MCF 10A (cell line): ENCODE data around the gene ABCG1. TPM values are rescaled to one million over a fixed set of nuclear protein-coding genes. Genes with fewer than 3 reads are reported as not detected.

Experiments
- BruUV-seq: library from RNA; stranded (reverse); fragments of 400-500 nt; replicated peaks from 2 replicates; lab custom pipeline; 2021; lab: Mats Ljungman, UMichigan
- CTCF ChIA-PET: fragments of 300-600 bp; sonication (Branson Sonifier 250); formaldehyde crosslinking; extraction: SDS; loops from one replicate; lab custom pipeline; 2021; ENCODE audit warnings: antibody characterized with exemption, inconsistent platforms; lab: Yijun Ruan, JAX
- POLR2A ChIA-PET: fragments of 300-600, 350-650 bp; sonication (Branson Sonifier 250); formaldehyde crosslinking; extraction: SDS; loops from one replicate; lab custom pipeline; 2020; ENCODE audit warnings: antibody characterized with exemption, inconsistent platforms; lab: Yijun Ruan, JAX
- DNase-seq: peaks from one replicate; pipeline ENCODE4 v3.0.0-alpha.2; 2018; ENCODE audit not compliant: unreplicated experiment
- H3K27ac Mint-ChIP-seq: one replicate; pipeline ENCODE4 v1.8.0; 2022; ENCODE audit warnings: mild to moderate bottlenecking, low read depth, mixed read lengths; ENCODE audit not compliant: unreplicated experiment
- H3K27me3 Mint-ChIP-seq: one replicate; pipeline ENCODE4 v1.8.0; 2022; ENCODE audit warnings: mixed read lengths; ENCODE audit not compliant: insufficient read depth, unreplicated experiment
- H3K36me3 Mint-ChIP-seq: one replicate; pipeline ENCODE4 v1.8.0; 2022; ENCODE audit warnings: mild to moderate bottlenecking, moderate library complexity, mixed read lengths; ENCODE audit not compliant: insufficient read depth, unreplicated experiment
- H3K4me1 Mint-ChIP-seq: one replicate; pipeline ENCODE4 v1.8.0; 2022; ENCODE audit warnings: mixed read lengths; ENCODE audit not compliant: insufficient read depth, unreplicated experiment
- H3K4me3 Mint-ChIP-seq: one replicate; pipeline ENCODE4 v1.8.0; 2022; ENCODE audit warnings: mild to moderate bottlenecking, moderate library complexity, mixed read lengths; ENCODE audit not compliant: unreplicated experiment
- H3K9me3 Mint-ChIP-seq: one replicate; pipeline ENCODE4 v1.8.0; 2022; ENCODE audit warnings: mixed read lengths; ENCODE audit not compliant: unreplicated experiment
- CTCF ChIP-seq: fragments of 200-600 bp; IDR thresholded peaks from one replicate; pipeline ENCODE4 v1.8.0; 2022; ENCODE audit warnings: antibody characterized with exemption, mild to moderate bottlenecking; ENCODE audit not compliant: unreplicated experiment
- intact Hi-C: fragments of 100-400 bp; cut with micrococcal nuclease; formaldehyde crosslinking; loops from 2 replicates; pipeline ENCODE4 v1.14.1; 2022
- total RNA-seq: library from RNA; stranded (reverse); gene quantifications from 2 replicates; pipeline ENCODE4 v1.2.3, GENCODE V29; 2022

The ABCG1 gene
- total RNA-seq, 1 experiment from 2014 or later, result 25.5 TPM

DNA sequence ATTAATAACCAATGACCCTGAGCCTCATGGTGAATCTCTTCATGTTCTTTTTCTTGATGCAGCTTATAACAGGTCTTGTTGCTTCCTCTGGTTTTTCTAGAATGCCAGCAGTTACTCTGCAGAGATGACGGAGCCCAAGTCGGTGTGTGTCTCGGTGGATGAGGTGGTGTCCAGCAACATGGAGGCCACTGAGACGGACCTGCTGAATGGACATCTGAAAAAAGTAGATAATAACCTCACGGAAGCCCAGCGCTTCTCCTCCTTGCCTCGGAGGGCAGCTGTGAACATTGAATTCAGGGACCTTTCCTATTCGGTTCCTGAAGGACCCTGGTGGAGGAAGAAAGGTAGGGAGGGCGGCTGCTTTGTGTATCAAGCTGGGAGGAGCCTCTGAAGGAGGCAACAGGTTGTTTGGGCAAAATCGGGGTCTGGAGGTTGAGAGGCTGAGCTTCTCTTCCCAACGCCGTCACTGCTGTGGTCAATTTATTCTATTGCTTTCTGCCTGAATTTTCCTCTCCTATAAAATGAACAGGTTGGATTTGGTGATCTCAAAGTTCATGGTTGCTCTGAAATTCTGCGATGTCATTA lies 6.7 kb downstream of the ABCG1 start:
- Mint-ChIP-seq H3K9me3 (no peaks in the 10 kb centered on the region), H3K4me3 (no peak overlapping the region), H3K4me1 (peaks cover 46% of the 10 kb centered on the region), H3K27me3 (no peaks in the 10 kb centered on the region), H3K36me3 (peaks cover 23% of the 10 kb centered on the region), H3K27ac (no peak overlapping the region)
- TF ChIP-seq CTCF, result no peak
- intact Hi-C loops, result no loop called here
- POLR2A ChIA-PET, result no interaction called here
- DNase-seq, result no peak
- BruUV-seq, result no TSS peak
- CTCF ChIA-PET, result interaction anchor here (0.9 kb wide), 1 partner anchor 83 kb away, joined by 3 read pairs; no protein-coding TSS in a partner anchor

- Mint-ChIP-seq H3K4me1 (peaks cover 43% of the 10 kb centered on the region), H3K36me3 (peaks cover 17% of the 10 kb centered on the region), H3K27ac (no peak overlapping the region), H3K27me3 (no peaks in the 10 kb centered on the region), H3K4me3 (no peak overlapping the region), H3K9me3 (no peaks in the 10 kb centered on the region)
- TF ChIP-seq CTCF, result no peak
- DNase-seq, result no peak
- intact Hi-C loops, result no loop called here
- POLR2A ChIA-PET, result interaction anchor here (0.9 to 2.1 kb wide), 2 partner anchors 19 to 55 kb away, joined by 3 to 10 read pairs; no protein-coding TSS in a partner anchor
- CTCF ChIA-PET, result interaction anchor here (0.5 to 0.9 kb wide), 2 partner anchors 82 to 297 kb away, joined by 3 to 4 read pairs; no protein-coding TSS in a partner anchor
- BruUV-seq, result no TSS peak
Measured at GRCh38 chr21:42226626-42227025, 7.7 kb downstream of the ABCG1 start.

DNA sequence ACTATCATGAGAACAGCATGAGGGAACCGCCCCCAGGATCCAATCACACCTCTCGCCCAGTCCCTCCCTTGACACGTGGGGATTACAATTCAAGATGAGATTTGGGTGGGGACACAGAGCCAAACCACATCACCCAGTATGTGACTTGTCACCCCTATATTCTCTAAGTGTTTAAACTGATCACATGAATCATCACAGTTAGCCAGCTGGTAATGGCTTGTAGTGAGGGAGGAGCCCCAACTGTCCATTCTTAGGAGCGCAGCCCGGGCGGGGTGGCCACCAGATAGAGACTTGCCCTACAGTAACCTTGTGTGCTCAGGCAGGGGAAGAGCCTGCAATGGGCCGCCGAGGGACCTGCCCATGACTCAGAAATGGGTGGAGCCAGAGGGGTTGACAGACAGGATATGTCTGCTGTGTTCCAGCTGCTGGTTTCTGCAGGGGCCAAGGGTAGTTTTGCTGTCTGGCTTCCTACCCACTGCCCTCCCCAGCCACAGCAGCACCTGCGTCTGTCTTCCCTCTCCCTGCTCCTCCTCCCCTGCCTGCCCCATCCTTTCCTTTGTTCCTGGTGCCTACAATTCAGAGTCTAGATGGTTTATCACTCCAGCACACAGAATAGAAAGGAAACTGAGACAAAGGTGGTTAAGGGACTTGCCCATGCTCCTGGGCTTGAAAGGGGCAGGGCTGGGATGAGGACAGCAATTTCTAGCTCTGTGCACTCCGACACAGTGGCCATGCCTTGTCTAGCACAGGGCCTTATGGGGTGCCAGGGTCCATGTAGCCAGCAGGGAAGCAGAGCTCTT lies 9.2 kb downstream of the ABCG1 start:
- H3K9me3 Mint-ChIP-seq, result no peaks in the 10 kb centered on the region

More for the DNA sequence above, 9.2 kb downstream of the ABCG1 start:
- BruUV-seq, result no TSS peak
- Mint-ChIP-seq H3K4me1 (peaks cover 35% of the 10 kb centered on the region), H3K4me3 (no peak overlapping the region), H3K27me3 (no peaks in the 10 kb centered on the region), H3K27ac (peak overlapping the region; percentile 50), H3K36me3 (peaks cover 17% of the 10 kb centered on the region)
- DNase-seq, result peak; percentile 96
- ChIA-PET POLR2A (interaction anchor here (1.0 to 4.2 kb wide), 7 partner anchors 8 to 286 kb away, joined by 3 to 40 read pairs (median 10); partner anchors contain the start of gene ABCG1), CTCF (interaction anchor here (0.5 to 0.9 kb wide), 5 partner anchors 8 to 323 kb away, joined by 3 to 5 read pairs (median 3); no protein-coding TSS in a partner anchor)
- no peak for TF ChIP-seq CTCF
- intact Hi-C loops, result loop anchor here (1.0 to 2.0 kb wide), 3 partner anchors 8 to 57 kb away; no protein-coding TSS in a partner anchor
